ENCODE measurements around the gene INPP5F.
"Not testable (repeated sequence)": the region's sequence is repeated elsewhere in the genome, so short reads cannot be mapped to it uniquely, and the experiment has no call there.

INPP5F gene

DNA sequence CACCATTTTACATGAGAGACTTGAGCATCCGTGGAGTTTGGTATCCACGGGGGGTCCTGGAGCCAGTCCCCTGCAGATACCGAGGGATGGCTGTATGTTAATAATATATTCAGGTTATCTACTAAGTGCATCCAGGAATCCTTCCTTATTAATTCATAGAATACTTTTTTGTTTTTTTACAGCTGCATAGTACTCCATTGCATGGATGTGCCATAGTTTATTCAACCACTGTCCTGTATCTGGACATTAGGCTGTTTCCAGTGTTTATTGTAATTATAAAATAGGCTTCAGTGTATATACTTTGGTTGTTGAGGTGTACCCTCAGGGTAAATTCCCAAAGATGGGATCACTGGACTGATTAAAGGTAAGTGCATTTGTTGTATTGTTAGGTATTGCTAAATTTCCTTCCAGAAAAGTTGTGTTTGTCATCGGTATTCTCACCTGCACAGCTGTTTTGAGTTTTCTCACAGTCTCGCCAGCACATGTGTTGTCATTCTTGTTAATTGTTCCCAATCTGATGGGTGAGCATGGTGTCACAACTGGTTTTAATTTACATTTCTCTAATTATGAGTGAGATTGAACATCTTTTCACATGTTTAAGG lies 55.1 kb downstream of the INPP5F start:
- DNase-seq, result no peak

GRCh38 chr10:119781498-119781897 lies 55.6 kb downstream of the INPP5F start:
- no peak for DNase-seq

- no peak for DNase-seq
These were observed 57.3 kb downstream of the INPP5F start for GRCh38 chr10:119782981-119783664.

DNA sequence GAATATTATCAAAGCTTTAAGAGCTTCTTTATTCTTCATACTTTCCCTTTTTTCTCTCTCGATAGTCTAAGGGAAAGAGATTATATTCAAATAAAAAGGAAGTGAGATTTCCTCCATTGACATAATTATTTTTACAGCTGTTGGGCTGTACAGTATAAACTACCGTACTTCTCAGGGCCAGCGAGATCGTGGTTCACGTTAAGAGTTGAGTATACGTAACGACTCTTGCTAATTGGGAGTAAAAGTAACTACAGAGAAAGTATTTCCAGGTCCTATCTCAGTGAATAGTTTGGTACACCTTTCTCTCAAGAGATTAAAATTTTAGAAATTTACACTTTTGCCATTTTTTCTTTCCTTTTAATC lies 57.8 kb downstream of the INPP5F start:
- no peak for DNase-seq

- DNase-seq, result no peak
These were observed 58.7 kb downstream of the INPP5F start for GRCh38 chr10:119784340-119785067.

DNA sequence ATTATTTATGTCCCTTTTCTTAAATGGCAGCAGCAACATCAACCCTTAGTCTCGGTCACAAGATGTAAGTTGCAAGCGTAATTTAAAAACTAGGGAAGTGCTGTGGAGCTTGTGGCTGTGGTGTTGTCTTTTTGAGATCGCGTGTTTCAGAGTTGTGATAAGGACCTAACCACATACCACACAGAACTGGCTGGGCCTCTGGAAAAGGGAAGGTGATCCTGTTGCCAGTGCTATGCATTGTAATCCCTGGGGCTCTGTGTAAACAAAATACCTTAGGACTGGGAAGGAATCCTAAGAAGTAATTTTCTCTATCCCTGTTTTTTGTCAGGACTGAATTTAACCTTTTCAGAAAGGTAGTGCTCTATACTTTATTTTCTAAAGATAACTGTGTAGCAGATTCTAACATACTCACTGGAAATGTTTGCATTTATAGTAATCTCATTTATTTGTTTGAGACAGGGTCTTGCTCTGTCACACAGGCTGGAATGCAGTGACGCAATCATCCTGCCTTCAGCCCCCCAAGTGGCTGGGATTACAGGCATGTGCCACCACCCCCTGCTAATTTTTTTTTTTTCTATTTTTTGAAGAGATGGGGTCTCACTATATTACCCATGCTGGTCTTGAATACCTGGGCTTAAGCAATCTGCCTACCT lies 60.4 kb downstream of the INPP5F start:
- DNase-seq, result no peak

GRCh38 chr10:119795101-119795500 lies 69.3 kb downstream of the INPP5F start:
- not testable (repeated sequence) for DNase-seq

GRCh38 chr10:119796039-119796438 lies 70.2 kb downstream of the INPP5F start:
- DNase-seq, result no peak

GRCh38 chr10:119801176-119801575 lies 75.3 kb downstream of the INPP5F start:
- no peak for DNase-seq

GRCh38 chr10:119801998-119802538 lies 76.2 kb downstream of the INPP5F start:
- DNase-seq, result no peak

DNA sequence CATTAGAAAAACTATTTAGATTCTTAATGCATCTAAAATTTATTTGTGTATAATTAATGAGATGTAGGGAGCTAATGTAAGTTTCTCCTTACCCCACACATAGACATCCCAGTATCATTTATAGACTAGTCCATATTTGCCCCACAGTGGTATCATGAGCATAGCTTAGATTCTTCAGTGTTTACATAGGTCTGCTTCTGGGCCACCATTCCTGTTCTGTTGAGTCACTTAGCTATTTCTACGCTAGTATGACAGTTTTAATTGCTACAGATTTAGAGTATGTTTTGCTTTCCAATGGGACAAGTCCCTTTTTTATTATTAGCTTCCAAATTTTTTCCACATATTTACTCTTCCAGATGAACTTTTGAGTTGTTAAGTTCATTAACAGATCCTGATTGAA lies 77.4 kb downstream of the INPP5F start:
- DNase-seq, result no peak

GRCh38 chr10:119805702-119806230 lies 79.9 kb downstream of the INPP5F start:
- DNase-seq, result no peak

DNA sequence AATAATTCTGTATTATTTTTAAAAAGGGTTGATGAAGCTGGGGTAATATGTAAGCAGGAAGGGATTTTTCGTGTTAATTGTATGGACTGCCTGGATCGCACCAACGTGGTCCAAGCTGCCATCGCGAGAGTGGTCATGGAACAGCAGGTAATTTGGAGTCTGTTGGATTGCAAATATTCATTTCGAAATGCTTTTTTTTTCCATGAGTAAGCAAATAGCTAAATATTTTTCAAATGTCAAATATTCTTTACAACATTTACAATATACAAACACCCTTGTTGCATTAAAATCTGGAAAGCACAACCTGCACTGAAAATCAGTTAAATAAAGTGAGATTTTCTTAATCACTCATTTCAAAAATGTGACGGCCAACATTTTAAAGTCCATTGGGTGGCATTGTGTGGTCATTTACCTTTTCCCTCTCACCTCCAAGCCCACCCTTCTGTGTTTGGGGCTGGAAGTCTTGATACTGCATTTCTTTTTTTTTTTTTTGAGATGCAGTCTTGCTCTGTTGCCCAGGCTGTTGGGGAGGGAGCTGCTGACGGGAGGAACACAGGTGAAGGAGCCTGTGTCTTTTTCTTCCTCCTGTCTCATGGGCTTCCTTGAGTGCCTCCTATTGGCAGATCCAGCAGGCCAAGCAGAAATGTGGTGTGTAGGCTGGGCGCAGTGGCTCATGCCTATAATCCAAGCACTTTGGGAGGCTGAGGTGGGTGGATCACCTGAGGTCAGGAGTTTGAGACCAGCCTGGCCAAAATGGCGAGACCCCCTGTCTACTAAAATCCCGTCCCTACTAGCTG lies 80.7 kb downstream of the INPP5F start:
- DNase-seq, result no peak

GRCh38 chr10:119807960-119808697 lies 82.3 kb downstream of the INPP5F start:
- no peak for DNase-seq

GRCh38 chr10:119811122-119811521 lies 85.3 kb downstream of the INPP5F start:
- no peak for DNase-seq

DNA sequence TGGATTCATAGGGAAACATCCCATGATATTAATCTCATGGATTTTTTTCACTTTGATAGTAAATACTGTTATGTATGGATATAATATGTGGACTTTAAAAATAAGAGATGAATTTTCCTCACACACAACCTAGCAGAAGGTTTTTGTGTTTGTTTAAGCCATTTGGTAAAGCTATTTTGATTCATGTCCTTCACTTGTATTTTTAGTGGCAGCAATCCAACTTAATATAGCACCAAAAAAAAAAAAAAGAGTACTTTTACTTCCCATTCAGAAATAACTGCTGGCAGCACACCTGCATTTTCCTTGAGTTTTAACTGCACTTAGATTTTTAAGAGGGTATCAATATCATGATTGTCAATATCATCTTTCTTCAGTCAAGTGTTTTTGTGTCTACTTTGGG lies 86.8 kb downstream of the INPP5F start:
- DNase-seq, result no peak

- DNase-seq, result no peak
These were observed 89.8 kb downstream of the INPP5F start for GRCh38 chr10:119815671-119816070.

GRCh38 chr10:119817991-119818888 lies 92.4 kb downstream of the INPP5F start:
- no peak for DNase-seq

DNA sequence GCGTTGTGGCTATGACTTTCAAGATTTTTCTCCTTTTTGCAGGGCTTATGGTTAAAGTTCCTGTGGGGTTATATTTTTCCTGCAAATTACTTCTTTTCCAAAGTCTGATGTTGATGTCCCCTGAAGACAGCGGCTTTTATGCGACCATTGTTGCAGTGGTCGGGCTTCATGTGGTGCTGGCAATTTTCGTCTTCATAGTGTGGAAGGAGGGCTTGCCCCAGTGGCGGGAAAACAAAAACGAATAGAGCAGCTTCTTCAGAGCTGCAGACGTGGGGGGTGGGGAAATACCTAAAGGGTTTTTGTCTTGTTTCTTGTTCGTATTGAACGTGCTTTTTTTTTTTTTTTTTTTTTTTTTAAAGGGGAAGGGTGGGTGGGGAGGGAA lies 93.0 kb downstream of the INPP5F start:
- DNase-seq, result no peak

- DNase-seq, result no peak
These were observed 95.3 kb downstream of the INPP5F start for GRCh38 chr10:119821182-119821581.
